HG02623 (cell line): ENCODE measurements around the gene DNAJC5.
"Not testable (repeated sequence)": the region's sequence is repeated elsewhere in the genome, so short reads cannot be mapped to it uniquely, and the experiment has no call there.

Source experiments
- ATAC-seq: cut with Tn5 transposase; IDR thresholded peaks from one replicate; pipeline ENCODE4 v1.9.1; 2021; ENCODE audit warnings: moderate library complexity; ENCODE audit not compliant: unreplicated experiment

Gene DNAJC5

GRCh38 chr20:63861365-63861934 lies 33.5 kb upstream of the DNAJC5 start, which contains the start of gene ABHD16B:
ABHD16B (plus strand) TSS chr20:63861498; CDS start chr20:63861541, 43 bp downstream.
- no peak for ATAC-seq

- no peak for ATAC-seq
Measured at GRCh38 chr20:63861981-63862901, 32.7 kb upstream of the DNAJC5 start.

GRCh38 chr20:63863021-63863797 lies 31.7 kb upstream of the DNAJC5 start:
- no peak for ATAC-seq

- peak; percentile 54 for ATAC-seq
Measured at GRCh38 chr20:63863798-63864544, 31.0 kb upstream of the DNAJC5 start.

GRCh38 chr20:63864545-63864977 lies 30.4 kb upstream of the DNAJC5 start:
- ATAC-seq = no peak

GRCh38 chr20:63864978-63865640 lies 29.8 kb upstream of the DNAJC5 start, which contains the start of gene TPD52L2:
TPD52L2 (plus strand) TSS chr20:63865270; CDS start chr20:63865366, 96 bp downstream.
- ATAC-seq = peak; percentile 76

GRCh38 chr20:63867042-63867441 lies 27.9 kb upstream of the DNAJC5 start:
- ATAC-seq = not testable (repeated sequence)

GRCh38 chr20:63868264-63868663 lies 26.7 kb upstream of the DNAJC5 start:
- ATAC-seq = no peak

- ATAC-seq = no peak
Measured at GRCh38 chr20:63873477-63873971, 21.4 kb upstream of the DNAJC5 start.

GRCh38 chr20:63874241-63874640 lies 20.7 kb upstream of the DNAJC5 start:
- not testable (repeated sequence) for ATAC-seq

GRCh38 chr20:63876489-63877036 lies 18.4 kb upstream of the DNAJC5 start:
- ATAC-seq = no peak

- no peak for ATAC-seq
Measured at GRCh38 chr20:63877755-63878470, 17.0 kb upstream of the DNAJC5 start.

- ATAC-seq = no peak
Measured at GRCh38 chr20:63878899-63879663, 15.8 kb upstream of the DNAJC5 start.

GRCh38 chr20:63880901-63881300 lies 14.0 kb upstream of the DNAJC5 start:
- not testable (repeated sequence) for ATAC-seq

- ATAC-seq = no peak
Measured at GRCh38 chr20:63881451-63882226, 13.3 kb upstream of the DNAJC5 start.

- ATAC-seq = no peak
Measured at GRCh38 chr20:63882257-63883200, 12.4 kb upstream of the DNAJC5 start.
